Dendritic cell treated with granulocyte-macrophage colony-stimulating factor and Interleukin-4, amounts not matched to agents 40 ng/mL and 50 ng/mL, for 4 days (primary cell): Measurements from ENCODE around the gene SOBP.
A peak's percentile ranks its signal among the peaks of the same experiment; 100 is the strongest.

Source experiments
- H3K27ac Mint-ChIP-seq: one replicate; pipeline ENCODE4 v1.8.0; 2022; ENCODE audit warnings: mild to moderate bottlenecking, mixed read lengths
- H3K27me3 Mint-ChIP-seq: one replicate; pipeline ENCODE4 v1.8.0; 2022; ENCODE audit warnings: mild to moderate bottlenecking, mixed read lengths
- H3K36me3 Mint-ChIP-seq: one replicate; pipeline ENCODE4 v1.8.0; 2022; ENCODE audit warnings: low read depth, mixed read lengths
- H3K4me1 Mint-ChIP-seq: one replicate; pipeline ENCODE4 v1.8.0; 2022; ENCODE audit warnings: low read depth, mixed read lengths
- H3K4me3 Mint-ChIP-seq: one replicate; pipeline ENCODE4 v1.8.0; 2022; ENCODE audit warnings: mild to moderate bottlenecking, moderate library complexity, mixed read lengths
- H3K9me3 Mint-ChIP-seq: one replicate; pipeline ENCODE4 v1.8.0; 2022; ENCODE audit warnings: mixed read lengths
- intact Hi-C: fragments of 100-400 bp; cut with micrococcal nuclease; formaldehyde crosslinking; loops from one replicate; pipeline ENCODE4 v1.15.0; 2022

Gene SOBP

DNA sequence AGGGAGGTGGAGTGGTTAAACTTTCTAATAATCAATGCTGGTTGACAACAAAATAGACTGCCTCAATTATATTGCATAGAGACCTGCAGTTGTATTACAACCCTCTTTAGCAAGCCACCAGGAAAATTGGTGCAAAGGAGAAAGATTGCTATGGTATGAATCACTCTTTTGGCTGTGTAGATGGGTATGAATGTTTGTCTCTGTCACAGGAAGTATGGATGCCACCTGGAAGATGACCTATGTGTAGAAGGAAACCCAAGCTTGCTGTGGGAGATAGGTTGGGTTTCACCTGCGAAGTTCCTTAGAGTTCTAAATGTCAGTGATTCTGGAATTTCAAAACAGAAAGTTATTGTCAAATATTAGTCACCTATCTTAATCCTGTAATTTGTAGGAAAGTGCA, 134.6 kb downstream of the SOBP start:
- Mint-ChIP-seq H3K27ac (no peak overlapping the region), H3K4me3 (no peak overlapping the region), H3K4me1 (peaks cover 22% of the 10 kb centered on the region), H3K9me3 (no peaks in the 10 kb centered on the region), H3K27me3 (peaks cover 45% of the 10 kb centered on the region), H3K36me3 (no peaks in the 10 kb centered on the region)
- intact Hi-C loops: no loop called here

DNA sequence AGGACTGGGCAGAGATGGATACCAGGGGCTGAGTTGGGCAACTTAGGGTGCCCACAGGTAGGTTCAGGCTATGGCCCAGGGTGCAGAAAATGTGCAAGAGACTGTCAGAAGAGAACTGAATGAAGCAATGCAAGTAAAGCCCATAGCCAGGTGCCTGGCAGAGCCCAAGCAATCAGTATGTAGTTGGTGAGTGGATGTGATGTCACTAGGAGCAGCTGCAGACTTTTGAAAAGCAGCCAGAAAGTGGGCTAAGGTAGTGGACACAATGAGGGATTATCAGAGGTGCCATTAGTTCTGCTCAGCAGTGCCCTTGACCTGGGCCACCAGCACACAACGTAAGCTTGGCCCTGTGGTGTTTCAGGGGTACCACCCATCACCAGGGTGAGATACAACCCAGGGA, 135.3 kb downstream of the SOBP start:
- Mint-ChIP-seq H3K36me3 (no peaks in the 10 kb centered on the region), H3K4me3 (no peak overlapping the region), H3K27me3 (peaks cover 50% of the 10 kb centered on the region), H3K9me3 (no peaks in the 10 kb centered on the region), H3K27ac (no peak overlapping the region), H3K4me1 (peaks cover 18% of the 10 kb centered on the region)
- intact Hi-C loops: no loop called here

DNA sequence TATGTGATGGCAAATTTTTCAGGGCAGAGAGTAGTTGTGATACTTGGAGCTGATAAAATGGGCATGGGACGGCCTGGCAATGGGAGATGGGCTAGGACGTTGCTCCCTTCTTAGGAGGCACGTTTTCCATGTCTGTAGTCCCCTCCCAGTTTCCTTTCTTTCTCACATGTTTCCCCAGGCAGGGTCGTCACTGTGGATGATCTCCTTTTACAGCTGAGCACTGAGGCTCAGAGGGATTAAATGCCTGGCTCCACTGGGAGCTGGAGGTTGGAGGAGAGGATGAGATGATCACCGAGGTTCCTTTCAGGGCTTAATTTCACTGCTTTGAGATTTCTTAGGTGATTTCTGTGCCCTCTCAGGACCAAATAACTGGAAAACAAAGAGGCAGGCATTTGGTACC, 136.7 kb downstream of the SOBP start:
- no peaks in the 10 kb centered on the region for H3K36me3 Mint-ChIP-seq

DNA sequence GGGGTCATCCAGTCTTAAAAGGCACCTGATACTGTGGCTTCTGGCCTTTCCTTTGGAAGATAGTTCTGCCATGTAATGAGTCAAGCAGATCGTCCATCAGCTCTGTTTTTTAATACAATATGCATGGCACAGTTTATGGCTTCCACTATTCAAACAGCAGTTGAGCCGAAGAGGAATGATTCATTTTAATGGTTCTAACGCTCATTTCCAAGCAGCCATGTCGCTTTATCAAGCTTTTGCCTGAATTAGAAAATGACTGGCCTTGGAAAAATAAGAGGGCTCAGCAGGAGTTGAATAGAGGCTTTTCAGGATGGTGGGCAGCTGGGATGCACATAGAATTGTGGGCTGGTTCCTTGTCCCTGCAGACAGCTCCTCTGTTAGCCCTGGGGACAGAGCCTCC, 138.1 kb downstream of the SOBP start:
- Mint-ChIP-seq H3K4me3 (no peak overlapping the region), H3K4me1 (peaks cover 6% of the 10 kb centered on the region), H3K27me3 (peaks cover 63% of the 10 kb centered on the region), H3K9me3 (no peaks in the 10 kb centered on the region), H3K36me3 (no peaks in the 10 kb centered on the region), H3K27ac (no peak overlapping the region)
- intact Hi-C loops: no loop called here

More for the DNA sequence above, 136.7 kb downstream of the SOBP start:
- H3K9me3 Mint-ChIP-seq: no peaks in the 10 kb centered on the region
- no peak overlapping the region for H3K4me3 Mint-ChIP-seq
- H3K4me1 Mint-ChIP-seq: peaks cover 6% of the 10 kb centered on the region
- H3K27me3 Mint-ChIP-seq: peaks cover 56% of the 10 kb centered on the region
- intact Hi-C loops: no loop called here
- no peak overlapping the region for H3K27ac Mint-ChIP-seq

DNA sequence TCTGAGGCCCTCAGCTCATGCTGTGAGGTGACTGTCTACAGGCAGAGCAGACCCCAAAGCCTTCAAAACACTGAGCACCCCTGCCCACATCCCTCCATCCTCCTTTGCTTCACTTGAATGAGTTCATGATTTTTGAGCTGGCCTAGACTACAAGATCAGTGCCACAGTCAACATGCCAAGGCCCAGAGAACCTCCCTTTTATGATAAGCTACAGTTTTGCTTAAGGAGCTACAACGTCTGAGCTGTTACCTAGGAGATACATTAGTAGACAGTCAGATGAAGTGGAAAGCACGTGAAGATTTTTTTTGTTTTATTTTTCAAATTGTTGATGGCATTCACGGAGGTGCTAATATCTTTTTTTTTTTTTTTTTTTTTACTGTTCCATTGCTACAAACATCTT, 139.0 kb downstream of the SOBP start:
- peaks cover 6% of the 10 kb centered on the region for H3K4me1 Mint-ChIP-seq
- intact Hi-C loops: no loop called here
- H3K27me3 Mint-ChIP-seq: peaks cover 65% of the 10 kb centered on the region

DNA sequence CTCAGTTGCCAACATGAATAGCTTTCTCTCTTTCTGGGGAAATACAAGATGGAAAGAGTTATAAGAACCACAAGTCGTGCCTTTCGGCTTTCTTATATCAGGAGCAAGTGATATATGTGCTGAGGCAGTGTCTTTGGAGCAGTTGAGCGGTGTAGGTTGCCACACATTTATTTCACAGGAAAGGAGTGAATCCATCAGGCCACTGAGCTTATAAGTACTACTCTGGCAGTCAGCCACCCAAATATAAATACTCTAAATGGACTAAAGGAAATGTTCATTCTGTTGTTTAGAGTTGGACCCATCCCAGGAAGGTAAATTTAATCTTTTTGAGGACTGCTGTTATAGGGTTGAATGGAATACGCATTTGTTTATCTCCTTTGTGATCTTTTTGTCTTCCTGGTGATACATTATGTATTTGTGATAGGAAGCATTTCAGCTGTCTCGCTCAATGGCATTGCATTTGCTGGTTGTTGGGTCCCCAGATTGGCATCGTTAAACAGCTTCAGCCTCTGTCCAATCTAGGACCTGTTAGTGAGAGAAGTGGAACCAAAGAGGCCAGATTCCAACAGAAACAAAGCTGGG, 139.7 kb downstream of the SOBP start:
- no peaks in the 10 kb centered on the region for H3K36me3 Mint-ChIP-seq
- intact Hi-C loops: no loop called here
- H3K4me1 Mint-ChIP-seq: peaks cover 6% of the 10 kb centered on the region
- no peaks in the 10 kb centered on the region for H3K9me3 Mint-ChIP-seq
- H3K27ac Mint-ChIP-seq: no peak overlapping the region
- no peak overlapping the region for H3K4me3 Mint-ChIP-seq
- peaks cover 65% of the 10 kb centered on the region for H3K27me3 Mint-ChIP-seq

More for the DNA sequence above, 139.0 kb downstream of the SOBP start:
- Mint-ChIP-seq H3K4me3 (no peak overlapping the region), H3K36me3 (no peaks in the 10 kb centered on the region), H3K27ac (no peak overlapping the region), H3K9me3 (no peaks in the 10 kb centered on the region)

DNA sequence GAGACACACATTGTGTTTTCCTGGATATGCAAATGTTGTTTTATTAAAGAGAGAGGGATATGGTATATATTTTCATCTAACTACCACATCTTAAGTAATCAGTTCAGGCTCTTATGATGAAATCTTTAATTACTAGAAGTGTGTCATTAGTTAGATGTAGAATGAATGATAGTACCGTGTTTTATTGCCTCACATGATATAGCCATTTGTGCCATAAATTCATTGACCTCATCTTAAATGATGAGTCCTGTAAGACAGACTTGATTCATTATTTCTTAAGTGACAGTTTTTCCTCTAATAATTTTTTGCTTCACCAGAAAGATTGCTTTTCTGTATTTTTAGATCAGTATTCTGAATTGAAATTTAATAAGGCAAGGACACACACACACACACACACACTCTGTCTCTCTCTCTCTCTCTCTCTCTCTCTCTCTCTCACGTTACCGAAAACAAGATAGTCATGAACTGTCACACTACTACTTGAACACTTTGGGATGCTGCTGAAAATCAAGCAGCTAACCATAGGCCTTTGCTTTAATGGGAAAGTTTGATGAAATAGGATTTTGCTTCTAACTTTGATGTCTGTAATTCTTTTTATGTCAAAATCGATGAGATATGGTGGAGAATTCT, 140.5 kb downstream of the SOBP start:
- H3K36me3 Mint-ChIP-seq: no peaks in the 10 kb centered on the region
- no peaks in the 10 kb centered on the region for H3K9me3 Mint-ChIP-seq
- intact Hi-C loops: no loop called here
- peaks cover 6% of the 10 kb centered on the region for H3K4me1 Mint-ChIP-seq
- H3K27ac Mint-ChIP-seq: no peak overlapping the region
- H3K4me3 Mint-ChIP-seq: no peak overlapping the region
- peaks cover 67% of the 10 kb centered on the region for H3K27me3 Mint-ChIP-seq

DNA sequence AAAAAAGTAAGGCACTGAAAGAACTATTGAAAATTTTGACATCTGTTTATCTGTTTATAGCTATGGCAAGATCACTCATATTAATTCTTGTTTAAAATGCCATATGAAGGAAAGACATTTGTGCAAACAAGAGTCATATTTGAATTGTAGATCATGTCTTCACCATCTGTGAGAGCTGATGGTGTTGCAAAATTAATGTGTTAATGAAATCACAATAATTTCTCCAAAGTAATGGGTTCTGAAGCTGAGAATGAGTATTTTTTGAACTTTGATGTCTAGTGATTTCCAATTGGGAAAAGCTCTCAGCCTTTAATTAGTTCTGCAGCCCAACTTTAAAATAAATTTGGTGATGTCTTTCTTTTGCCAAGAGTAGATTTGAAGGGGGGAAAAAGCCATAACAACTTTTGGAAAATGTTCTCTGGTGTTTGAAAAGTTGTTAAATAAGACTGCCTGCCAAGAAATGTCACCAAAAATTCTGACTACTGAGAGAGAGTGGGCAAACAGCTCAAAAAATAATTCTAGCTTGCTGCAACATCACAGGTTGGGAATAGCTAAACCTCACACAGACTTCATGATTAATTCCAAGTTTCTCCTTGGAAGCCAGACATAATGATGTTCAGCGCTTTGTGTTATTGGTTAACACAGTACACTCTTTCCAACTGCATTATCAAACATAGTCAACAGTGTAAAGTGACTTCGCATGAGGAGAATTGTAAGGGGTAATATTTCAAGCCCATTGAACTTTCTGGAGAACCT, 142.6 kb downstream of the SOBP start:
- Mint-ChIP-seq H3K4me1 (peaks cover 9% of the 10 kb centered on the region), H3K9me3 (no peaks in the 10 kb centered on the region), H3K36me3 (no peaks in the 10 kb centered on the region), H3K4me3 (no peak overlapping the region), H3K27ac (no peak overlapping the region), H3K27me3 (peaks cover 81% of the 10 kb centered on the region)
- intact Hi-C loops: no loop called here

DNA sequence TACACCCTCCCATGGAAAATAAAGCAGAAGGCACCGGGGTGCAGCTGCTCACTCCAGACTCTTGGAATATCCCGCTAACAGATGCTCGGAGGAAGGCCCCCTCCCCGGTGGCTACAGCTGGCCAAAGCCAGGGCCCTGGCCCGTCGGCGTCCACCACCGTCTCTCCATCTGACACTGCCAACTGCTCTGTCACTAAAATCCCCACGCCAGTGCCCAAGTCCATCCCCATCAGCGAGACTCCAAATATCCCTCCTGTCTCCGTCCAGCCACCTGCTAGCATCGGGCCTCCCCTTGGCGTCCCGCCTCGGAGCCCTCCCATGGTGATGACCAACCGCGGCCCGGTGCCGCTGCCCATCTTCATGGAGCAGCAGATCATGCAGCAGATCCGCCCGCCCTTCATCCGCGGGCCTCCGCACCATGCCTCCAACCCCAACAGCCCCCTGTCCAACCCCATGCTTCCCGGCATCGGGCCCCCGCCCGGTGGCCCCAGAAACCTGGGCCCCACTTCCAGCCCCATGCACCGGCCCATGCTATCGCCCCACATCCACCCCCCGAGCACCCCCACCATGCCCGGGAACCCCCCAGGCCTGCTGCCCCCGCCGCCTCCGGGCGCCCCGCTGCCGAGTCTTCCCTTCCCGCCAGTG, 143.9 kb downstream of the SOBP start:
- peaks cover 4% of the 10 kb centered on the region for H3K4me1 Mint-ChIP-seq
- no peaks in the 10 kb centered on the region for H3K36me3 Mint-ChIP-seq
- no peak overlapping the region for H3K27ac Mint-ChIP-seq
- intact Hi-C loops: no loop called here
- H3K4me3 Mint-ChIP-seq: no peak overlapping the region
- H3K27me3 Mint-ChIP-seq: peaks cover 77% of the 10 kb centered on the region
- no peaks in the 10 kb centered on the region for H3K9me3 Mint-ChIP-seq

DNA sequence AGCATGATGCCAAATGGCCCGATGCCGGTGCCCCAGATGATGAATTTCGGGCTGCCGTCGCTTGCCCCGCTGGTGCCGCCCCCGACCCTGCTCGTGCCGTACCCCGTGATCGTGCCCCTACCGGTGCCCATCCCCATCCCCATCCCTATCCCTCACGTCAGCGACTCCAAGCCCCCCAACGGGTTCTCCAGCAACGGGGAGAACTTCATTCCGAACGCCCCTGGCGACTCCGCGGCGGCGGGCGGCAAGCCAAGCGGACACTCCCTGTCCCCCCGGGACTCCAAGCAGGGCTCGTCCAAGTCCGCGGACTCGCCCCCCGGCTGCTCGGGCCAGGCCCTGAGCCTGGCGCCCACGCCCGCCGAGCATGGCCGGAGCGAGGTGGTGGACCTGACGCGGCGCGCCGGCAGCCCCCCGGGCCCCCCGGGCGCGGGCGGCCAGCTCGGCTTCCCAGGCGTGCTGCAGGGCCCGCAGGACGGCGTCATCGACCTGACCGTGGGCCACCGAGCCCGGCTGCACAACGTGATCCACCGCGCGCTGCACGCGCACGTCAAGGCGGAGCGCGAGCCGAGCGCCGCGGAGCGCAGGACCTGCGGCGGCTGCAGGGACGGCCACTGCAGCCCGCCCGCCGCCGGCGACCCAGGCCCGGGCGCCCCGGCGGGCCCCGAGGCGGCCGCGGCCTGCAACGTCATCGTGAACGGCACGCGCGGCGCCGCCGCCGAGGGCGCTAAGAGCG, 144.6 kb downstream of the SOBP start:
- H3K27ac Mint-ChIP-seq: no peak overlapping the region
- peaks cover 76% of the 10 kb centered on the region for H3K27me3 Mint-ChIP-seq
- intact Hi-C loops: no loop called here
- H3K4me1 Mint-ChIP-seq: peaks cover 4% of the 10 kb centered on the region
- no peaks in the 10 kb centered on the region for H3K36me3 Mint-ChIP-seq
- peak overlapping the region; percentile 41 for H3K4me3 Mint-ChIP-seq
- H3K9me3 Mint-ChIP-seq: no peaks in the 10 kb centered on the region

DNA sequence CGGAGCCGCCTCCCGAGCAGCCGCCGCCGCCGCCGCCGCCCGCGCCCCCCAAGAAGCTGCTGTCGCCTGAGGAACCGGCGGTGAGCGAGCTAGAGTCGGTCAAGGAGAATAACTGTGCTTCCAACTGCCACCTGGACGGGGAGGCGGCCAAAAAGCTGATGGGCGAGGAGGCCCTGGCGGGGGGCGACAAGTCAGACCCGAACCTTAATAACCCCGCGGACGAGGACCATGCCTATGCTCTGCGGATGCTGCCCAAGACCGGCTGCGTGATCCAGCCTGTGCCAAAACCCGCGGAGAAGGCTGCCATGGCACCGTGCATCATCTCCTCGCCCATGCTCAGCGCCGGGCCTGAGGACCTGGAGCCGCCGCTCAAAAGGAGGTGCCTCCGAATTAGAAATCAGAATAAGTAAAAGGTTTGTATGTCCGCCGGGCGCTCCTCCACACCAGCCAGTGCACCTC, 145.2 kb downstream of the SOBP start:
- Mint-ChIP-seq H3K4me3 (no peak overlapping the region), H3K9me3 (no peaks in the 10 kb centered on the region), H3K27ac (no peak overlapping the region), H3K4me1 (peaks cover 4% of the 10 kb centered on the region), H3K36me3 (no peaks in the 10 kb centered on the region), H3K27me3 (peaks cover 76% of the 10 kb centered on the region)
- intact Hi-C loops: no loop called here

DNA sequence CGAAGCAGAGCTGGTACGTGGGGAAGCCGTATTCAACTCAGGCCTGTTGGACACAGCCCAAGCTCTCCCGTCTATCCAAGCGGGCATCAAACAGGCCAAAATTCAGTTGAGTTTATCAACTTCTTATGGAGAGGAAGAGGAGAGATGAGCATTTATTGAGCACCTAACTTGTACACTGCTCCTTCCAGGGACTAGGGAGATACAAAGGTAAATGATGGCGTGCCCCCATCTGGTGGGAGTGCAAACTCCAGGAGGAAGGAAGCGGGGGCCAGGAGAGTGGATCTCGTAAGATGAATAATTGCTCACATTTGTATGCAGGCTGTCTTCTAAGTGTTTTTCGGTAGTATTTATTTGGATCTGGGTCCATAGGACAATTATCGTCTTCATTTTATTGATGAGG, 146.6 kb downstream of the SOBP start:
- Mint-ChIP-seq H3K27ac (no peak overlapping the region), H3K4me1 (peaks cover 4% of the 10 kb centered on the region), H3K36me3 (no peaks in the 10 kb centered on the region), H3K27me3 (peaks cover 79% of the 10 kb centered on the region), H3K9me3 (no peaks in the 10 kb centered on the region), H3K4me3 (no peak overlapping the region)
- intact Hi-C loops: no loop called here

DNA sequence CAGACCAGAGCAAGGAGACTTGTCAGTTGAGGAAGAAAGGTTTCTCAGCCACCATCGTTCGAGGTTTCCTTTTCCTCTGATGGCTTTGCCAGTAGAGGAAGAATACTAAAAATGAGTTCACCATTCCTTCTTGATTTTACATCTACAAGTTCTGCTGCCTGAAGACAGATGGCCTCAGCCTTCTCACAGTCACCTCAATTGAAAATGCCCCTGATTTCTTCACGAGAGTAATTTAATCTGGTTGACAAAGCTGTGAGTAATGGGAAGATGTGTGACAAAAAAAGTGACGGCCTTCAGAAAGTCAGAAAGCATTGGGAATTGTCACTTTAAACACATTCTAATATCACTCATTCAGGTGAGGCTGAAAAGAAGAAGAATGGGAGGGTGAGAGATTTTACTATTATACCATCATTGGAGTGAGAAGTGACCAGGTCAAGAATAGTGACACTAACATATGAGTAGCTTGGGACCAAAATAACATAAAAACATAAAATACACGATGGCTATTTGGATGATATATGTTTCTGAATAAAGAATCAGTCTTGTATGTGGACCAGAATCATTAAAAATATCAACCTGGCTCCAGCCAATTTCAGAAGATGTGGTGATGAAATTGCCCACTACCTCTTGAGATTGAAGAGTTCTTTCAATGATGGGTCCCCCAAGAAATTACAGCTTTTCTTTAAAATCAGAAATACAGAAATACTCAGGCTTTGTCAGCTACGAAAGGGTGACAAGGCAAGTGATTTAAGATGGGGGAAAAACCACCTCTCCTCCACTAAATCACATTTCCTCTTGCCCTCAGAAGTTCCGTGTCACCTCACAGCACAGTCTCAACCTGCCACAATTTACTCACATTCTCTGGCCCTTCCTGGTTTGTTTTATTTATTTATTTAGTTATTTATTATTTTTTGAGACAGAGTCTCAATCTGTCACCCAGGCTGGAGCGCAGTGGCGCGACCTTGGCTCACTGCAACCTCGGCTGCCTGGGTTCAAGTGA, 147.7 kb downstream of the SOBP start:
- Mint-ChIP-seq H3K36me3 (no peaks in the 10 kb centered on the region), H3K9me3 (no peaks in the 10 kb centered on the region), H3K27me3 (peaks cover 68% of the 10 kb centered on the region), H3K4me3 (no peak overlapping the region), H3K27ac (no peak overlapping the region), H3K4me1 (peaks cover 15% of the 10 kb centered on the region)
- intact Hi-C loops: no loop called here
